ENCODE data around the gene UBA3. TPM values are rescaled to one million over a fixed set of nuclear protein-coding genes. Genes with fewer than 3 reads are reported as not detected.
A peak's percentile ranks its signal among the peaks of the same experiment; 100 is the strongest.

Gene UBA3
- total RNA-seq, 1 donor from 2014 or later: 55.3 TPM

DNA sequence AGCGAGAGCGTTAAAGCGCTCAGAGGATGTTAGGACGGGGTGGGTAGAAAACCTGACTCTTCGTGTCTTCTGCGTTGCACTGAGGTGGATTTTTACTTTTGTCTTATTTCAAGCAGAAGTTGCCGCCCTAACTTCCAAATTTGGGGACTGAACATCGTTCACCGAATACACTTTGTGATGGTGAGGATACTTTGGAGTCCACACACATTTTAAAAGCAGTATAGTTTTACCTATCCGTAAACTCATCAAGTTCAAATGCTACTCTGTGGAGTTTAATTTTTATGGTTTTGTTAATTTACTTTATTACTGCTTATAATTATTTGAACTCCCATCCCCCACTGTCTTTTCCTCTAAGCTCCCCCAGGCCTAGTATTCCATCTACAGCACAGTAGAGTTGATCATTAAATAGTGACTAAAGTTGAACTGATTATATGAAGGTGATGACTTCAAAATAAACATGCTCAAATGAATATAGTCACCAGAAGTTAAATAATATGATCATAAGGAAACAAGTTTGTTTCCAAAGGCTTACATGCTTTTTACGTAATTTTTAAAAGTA lies 66.1 kb downstream of the UBA3 start:
- H3K27ac ChIP-seq: peak overlapping the region; percentile 100
- peaks cover 10% of the 10 kb centered on the region for H3K36me3 ChIP-seq
- H3K4me3 ChIP-seq: peak overlapping the region; percentile 86
- no peak for DNase-seq
- no peaks in the 10 kb centered on the region for H3K27me3 ChIP-seq
- TF ChIP-seq, protein P1, sequence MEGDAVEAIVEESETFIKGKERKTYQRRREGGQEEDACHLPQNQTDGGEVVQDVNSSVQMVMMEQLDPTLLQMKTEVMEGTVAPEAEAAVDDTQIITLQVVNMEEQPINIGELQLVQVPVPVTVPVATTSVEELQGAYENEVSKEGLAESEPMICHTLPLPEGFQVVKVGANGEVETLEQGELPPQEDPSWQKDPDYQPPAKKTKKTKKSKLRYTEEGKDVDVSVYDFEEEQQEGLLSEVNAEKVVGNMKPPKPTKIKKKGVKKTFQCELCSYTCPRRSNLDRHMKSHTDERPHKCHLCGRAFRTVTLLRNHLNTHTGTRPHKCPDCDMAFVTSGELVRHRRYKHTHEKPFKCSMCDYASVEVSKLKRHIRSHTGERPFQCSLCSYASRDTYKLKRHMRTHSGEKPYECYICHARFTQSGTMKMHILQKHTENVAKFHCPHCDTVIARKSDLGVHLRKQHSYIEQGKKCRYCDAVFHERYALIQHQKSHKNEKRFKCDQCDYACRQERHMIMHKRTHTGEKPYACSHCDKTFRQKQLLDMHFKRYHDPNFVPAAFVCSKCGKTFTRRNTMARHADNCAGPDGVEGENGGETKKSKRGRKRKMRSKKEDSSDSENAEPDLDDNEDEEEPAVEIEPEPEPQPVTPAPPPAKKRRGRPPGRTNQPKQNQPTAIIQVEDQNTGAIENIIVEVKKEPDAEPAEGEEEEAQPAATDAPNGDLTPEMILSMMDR (IDR thresholded peaks at IDR 0.05): no peak
- no peaks in the 10 kb centered on the region for H3K9me3 ChIP-seq
- peaks cover 25% of the 10 kb centered on the region for H3K4me1 ChIP-seq
- intact Hi-C loops (cut with DNase I): no loop called here
- ATAC-seq: no peak

DNA sequence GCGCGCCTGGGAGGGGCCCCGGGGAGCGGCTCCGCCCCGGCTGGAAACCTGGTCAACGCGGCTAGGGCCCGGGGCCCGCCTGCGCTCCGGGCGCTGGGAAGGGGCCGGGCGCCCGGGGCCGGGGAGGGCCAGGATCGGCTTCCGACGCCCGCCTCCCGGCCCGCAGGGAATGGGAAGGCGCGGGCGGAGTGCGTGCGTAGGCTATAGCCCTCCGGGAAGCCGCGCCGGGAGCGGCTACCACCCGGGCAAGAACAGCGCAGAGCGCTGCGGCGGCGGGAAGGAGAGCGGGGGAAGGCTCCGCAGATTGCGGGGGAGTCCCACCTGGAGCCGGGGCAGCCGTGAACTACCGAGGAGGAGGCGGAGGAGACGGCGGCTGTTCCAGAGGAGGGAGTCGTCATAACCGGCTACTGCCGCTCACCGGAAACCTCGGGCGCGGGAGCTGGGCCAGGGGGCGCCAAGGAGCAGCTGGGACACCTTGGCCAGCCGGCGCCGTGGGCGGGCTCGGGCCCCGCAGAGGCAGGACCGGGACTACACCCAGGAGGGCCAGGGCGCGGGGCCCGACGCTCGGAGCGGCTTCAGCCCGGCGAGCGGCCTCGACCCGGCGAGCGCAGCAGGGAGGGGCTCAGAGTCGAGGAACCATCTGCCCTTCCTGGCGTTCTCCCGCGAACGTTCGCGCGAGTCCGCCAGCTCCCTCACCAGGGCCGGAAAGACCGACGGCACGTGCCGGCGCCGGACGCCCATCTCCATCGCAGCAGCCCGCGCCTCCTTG lies 66.7 kb downstream of the UBA3 start, which contains the start of gene EOGT:
Gene EOGT (minus strand): TSS at position 432 of the 769 bp plus-strand sequence. CDS start 3,838 bp downstream, outside the sequence.
- Histone ChIP-seq H3K9me3 (no peaks in the 10 kb centered on the region), H3K4me3 (peak within 1 kb of the TSS; percentile 86), H3K27me3 (no peaks in the 10 kb centered on the region), H3K27ac (peak within 1 kb of the TSS; percentile 100), H3K36me3 (peaks cover 17% of the 10 kb centered on the region), H3K4me1 (peaks cover 31% of the 10 kb centered on the region)
- intact Hi-C loops (cut with DNase I): no loop called here
- TF ChIP-seq, protein P1 (IDR thresholded peaks at IDR 0.05): peak; percentile 64
- DNase-seq (peak; percentile 97), ATAC-seq (peak; percentile 95)

DNA sequence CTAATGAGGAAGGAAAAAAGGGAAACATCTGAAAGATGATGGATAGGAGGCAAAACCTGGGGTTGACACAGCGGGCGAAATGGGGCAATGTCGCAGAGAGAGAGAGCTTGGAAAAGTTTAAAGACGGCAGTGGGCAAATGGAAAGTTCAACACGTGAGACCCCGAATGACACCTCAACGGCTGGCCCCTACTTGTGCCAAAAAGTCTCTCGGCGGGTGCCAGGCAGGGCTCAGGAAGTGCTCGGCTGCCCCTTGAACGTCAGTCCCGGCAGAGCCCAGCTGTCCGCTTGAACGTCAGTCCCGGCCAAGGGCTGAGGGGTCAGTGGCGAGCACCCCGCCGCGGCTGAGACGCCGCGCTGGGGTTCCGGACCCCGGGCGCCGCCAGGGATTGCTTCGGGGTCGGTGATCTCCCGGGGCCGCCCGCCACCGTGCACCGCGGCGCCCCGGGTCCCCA lies 67.3 kb downstream of the UBA3 start:
- ATAC-seq (peak; percentile 67), DNase-seq (peak; percentile 83)
- H3K36me3 ChIP-seq: peaks cover 23% of the 10 kb centered on the region
- TF ChIP-seq, protein P1 (IDR thresholded peaks at IDR 0.05): no peak
- H3K4me3 ChIP-seq: peak overlapping the region; percentile 86
- H3K4me1 ChIP-seq: peaks cover 31% of the 10 kb centered on the region
- H3K27me3 ChIP-seq: no peaks in the 10 kb centered on the region
- H3K9me3 ChIP-seq: no peaks in the 10 kb centered on the region
- intact Hi-C loops (cut with DNase I): no loop called here
- peak overlapping the region; percentile 100 for H3K27ac ChIP-seq

DNA sequence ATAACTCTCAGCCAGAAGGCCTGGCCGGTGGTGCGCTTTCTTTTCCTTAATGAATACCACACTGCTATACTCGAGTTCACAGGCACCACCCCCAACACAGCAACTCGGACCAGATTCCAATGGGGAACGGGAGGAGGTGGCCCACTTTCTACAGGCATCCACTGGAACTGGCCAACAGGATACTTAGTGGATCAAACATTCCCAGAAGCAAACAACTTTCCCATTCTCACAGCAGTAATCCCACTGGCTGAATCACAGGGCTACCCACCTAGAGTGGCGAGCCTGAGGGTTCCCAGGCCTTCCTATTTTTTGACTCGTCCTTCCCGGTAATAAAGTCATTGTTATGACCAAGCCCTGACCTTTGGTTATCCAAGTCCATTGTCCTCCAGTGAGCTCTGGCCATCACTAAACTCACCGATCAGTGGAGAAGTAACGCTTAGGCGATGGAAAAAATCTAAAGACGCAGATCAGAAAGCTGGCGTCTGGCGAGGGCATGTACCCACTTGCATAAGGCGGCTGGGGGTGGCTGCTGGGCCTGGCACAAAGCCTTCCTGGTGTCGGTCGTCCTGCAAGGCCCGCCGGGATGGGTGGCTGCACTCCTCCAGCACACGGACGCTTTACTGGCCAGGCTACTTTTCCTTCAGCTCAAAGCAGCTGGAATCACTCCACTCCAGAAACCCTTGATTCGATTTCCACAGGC lies 67.9 kb downstream of the UBA3 start:
- H3K27ac ChIP-seq: peak overlapping the region; percentile 100
- ATAC-seq (peak; percentile 2), DNase-seq (peak; percentile 74)
- TF ChIP-seq, protein P1 (IDR thresholded peaks at IDR 0.05): no peak
- H3K27me3 ChIP-seq: no peaks in the 10 kb centered on the region
- peaks cover 27% of the 10 kb centered on the region for H3K36me3 ChIP-seq
- intact Hi-C loops (cut with DNase I): no loop called here
- peaks cover 31% of the 10 kb centered on the region for H3K4me1 ChIP-seq
- no peaks in the 10 kb centered on the region for H3K9me3 ChIP-seq
- H3K4me3 ChIP-seq: peak overlapping the region; percentile 86

DNA sequence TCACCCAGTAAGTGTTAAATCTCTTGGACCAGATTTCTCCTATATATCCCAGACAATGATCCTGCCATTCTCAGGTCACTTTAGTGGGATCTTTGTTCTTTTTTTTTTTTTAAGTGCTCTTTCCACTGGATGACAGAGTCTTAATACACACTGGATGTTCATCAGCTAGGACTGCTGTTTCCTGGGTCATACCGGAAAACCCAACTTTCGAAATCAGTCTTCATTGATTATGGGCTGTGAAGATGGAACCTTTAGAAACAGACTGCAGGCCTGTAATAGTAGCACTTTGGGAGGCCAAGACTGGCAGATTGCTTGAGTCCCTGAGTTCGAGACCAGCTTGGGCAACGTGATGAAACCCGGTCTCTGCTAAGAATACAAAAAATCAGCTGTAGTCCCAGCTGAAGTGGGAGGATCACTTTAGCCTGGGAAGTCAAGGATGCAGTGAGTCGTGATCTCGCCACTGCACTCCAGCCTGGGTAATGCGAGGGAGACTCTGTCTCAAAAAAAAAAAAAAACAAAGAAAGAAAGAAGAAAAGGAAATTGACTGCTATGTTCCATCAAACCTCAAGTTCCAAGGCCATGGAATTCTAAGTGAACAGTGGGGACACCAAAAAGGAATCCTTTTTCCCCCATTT lies 69.0 kb downstream of the UBA3 start:
- peak overlapping the region; percentile 86 for H3K4me3 ChIP-seq
- H3K4me1 ChIP-seq: peaks cover 31% of the 10 kb centered on the region

More for the DNA sequence above, 69.0 kb downstream of the UBA3 start:
- no peaks in the 10 kb centered on the region for H3K9me3 ChIP-seq
- intact Hi-C loops (cut with DNase I): no loop called here
- TF ChIP-seq, protein P1 (IDR thresholded peaks at IDR 0.05): no peak
- ATAC-seq (no peak), DNase-seq (no peak)
- peak overlapping the region; percentile 100 for H3K27ac ChIP-seq
- H3K36me3 ChIP-seq: peaks cover 32% of the 10 kb centered on the region
- H3K27me3 ChIP-seq: no peaks in the 10 kb centered on the region

Measured in upper lobe of right lung (tissue), 1 donor.